ENCODE measurements around the gene STRN. TPM values are rescaled to one million over a fixed set of nuclear protein-coding genes. Genes with fewer than 3 reads are reported as not detected.
"Not testable (repeated sequence)": the region's sequence is repeated elsewhere in the genome, so short reads cannot be mapped to it uniquely, and the experiment has no call there.

STRN gene
- total RNA-seq, 1 donor from 2014 or later, result 19.2 TPM

GRCh38 chr2:36834731-36835524 is 131.4 kb downstream of the STRN start:
- Histone ChIP-seq H3K27me3 (ENCODE audit: control insufficient read depth, insufficient read depth, low read length) (no peaks in the 10 kb centered on the region), H3K36me3 (ENCODE audit: control insufficient read depth, insufficient read depth, low read length) (no peaks in the 10 kb centered on the region), H3K4me3 (ENCODE audit: low read depth, low read length) (no peak overlapping the region)
- DNase-seq (ENCODE audit: low read depth), result no peak
- no peak for FAIRE-seq
- TF ChIP-seq CTCF (IDR thresholded peaks at IDR 0.05; ENCODE audit: insufficient read depth, low read length, severe bottlenecking), result no peak

DNA sequence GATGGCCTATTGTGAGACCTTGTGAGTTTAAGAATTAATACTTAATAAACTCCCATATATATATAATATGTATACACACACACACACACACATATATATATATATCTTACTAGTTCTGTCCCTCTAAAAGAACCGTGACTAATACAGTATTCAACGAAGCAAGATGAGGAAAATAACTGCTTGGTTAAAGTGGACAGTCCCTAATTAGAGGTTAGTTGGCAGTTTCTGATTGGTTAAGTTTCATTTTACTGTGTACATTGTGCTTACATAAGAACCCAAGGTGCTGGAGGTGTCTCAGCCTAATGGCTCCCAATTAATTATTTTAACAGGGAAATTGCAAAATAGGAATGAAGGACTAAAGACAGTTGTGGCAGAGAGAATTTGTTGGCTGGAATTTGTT is 132.1 kb downstream of the STRN start:
- peak; percentile 15 for DNase-seq (ENCODE audit: low read depth)

DNA sequence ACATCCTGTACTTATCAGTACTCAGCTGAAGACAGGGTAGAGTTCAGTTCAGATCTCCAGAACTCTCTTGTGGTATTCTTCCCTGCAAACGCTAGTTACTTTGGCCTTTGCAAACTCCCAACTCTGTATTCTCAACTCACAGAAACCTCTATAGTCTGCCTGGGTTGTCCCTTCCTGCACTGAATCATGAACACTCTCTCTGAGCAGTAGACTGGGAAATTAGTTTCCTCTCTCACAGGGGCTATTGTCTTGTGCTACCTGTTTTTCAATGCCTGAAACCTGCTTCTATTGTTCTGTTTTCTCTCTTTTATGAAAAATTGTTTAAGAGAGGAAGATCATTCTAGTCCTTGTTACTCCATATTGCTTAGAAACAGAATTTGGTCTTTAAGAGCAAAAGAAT is 135.2 kb downstream of the STRN start:
- DNase-seq (ENCODE audit: low read depth) (no peak), FAIRE-seq (no peak)
- no peak for TF ChIP-seq CTCF (IDR thresholded peaks at IDR 0.05; ENCODE audit: insufficient read depth, low read length, severe bottlenecking)
- Histone ChIP-seq H3K27me3 (ENCODE audit: control insufficient read depth, insufficient read depth, low read length) (no peaks in the 10 kb centered on the region), H3K4me3 (ENCODE audit: low read depth, low read length) (no peak overlapping the region), H3K36me3 (ENCODE audit: control insufficient read depth, insufficient read depth, low read length) (no peaks in the 10 kb centered on the region)

More for the DNA sequence above, 132.1 kb downstream of the STRN start:
- no peak for FAIRE-seq
- no peak overlapping the region for H3K4me3 ChIP-seq (ENCODE audit: low read depth, low read length)
- H3K27me3 ChIP-seq (ENCODE audit: control insufficient read depth, insufficient read depth, low read length), result no peaks in the 10 kb centered on the region
- no peak for TF ChIP-seq CTCF (IDR thresholded peaks at IDR 0.05; ENCODE audit: insufficient read depth, low read length, severe bottlenecking)
- no peaks in the 10 kb centered on the region for H3K36me3 ChIP-seq (ENCODE audit: control insufficient read depth, insufficient read depth, low read length)

- H3K36me3 ChIP-seq (ENCODE audit: control insufficient read depth, insufficient read depth, low read length); H3K4me3 ChIP-seq (ENCODE audit: low read depth, low read length); FAIRE-seq; DNase-seq (ENCODE audit: low read depth); H3K27me3 ChIP-seq (ENCODE audit: control insufficient read depth, insufficient read depth, low read length): not testable (repeated sequence)
Measured at GRCh38 chr2:36824683-36825082, 141.7 kb downstream of the STRN start.

DNA sequence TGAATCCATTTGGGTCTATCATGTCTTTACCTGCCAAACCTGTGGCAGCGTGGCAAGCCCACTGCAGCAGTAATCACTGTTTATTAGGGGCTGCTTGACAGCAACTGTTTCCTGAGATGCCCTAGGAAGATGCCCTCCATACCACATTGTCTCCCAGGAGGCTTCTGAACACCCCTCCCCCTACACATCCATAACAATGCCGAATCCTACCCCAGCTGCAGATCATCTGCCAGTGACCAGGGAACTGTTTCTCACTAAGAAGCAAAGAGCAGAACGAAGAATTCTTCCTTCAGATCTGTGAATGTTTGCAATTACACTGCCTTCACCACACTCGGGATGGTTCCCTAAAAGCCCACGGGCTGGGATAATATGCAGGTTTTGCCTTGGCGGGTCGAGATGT is 142.1 kb downstream of the STRN start:
- TF ChIP-seq CTCF (IDR thresholded peaks at IDR 0.05; ENCODE audit: insufficient read depth, low read length, severe bottlenecking), result no peak
- FAIRE-seq, result no peak
- DNase-seq (ENCODE audit: low read depth), result no peak
- Histone ChIP-seq H3K36me3 (ENCODE audit: control insufficient read depth, insufficient read depth, low read length) (no peaks in the 10 kb centered on the region), H3K27me3 (ENCODE audit: control insufficient read depth, insufficient read depth, low read length) (no peaks in the 10 kb centered on the region), H3K4me3 (ENCODE audit: low read depth, low read length) (no peak overlapping the region)

DNA sequence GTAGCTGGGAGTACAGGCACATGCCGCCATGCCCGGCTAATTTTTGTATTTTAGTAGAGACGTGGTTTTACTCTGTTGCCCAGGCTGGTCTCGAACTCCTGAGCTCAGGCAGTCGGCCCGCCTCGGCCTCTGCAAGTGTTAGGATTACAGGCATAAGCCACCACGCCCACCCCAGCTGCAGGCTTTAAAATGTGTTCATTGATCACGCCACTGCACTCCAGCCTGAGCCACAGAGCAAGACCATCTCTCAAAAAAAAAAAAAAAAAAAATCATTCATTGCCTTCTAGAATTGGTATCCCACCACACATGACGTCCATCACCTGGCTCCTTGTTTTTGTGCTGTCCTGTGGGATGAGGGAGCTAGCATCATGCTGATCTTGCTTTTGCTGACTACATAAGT is 142.5 kb downstream of the STRN start:
- no peaks in the 10 kb centered on the region for H3K36me3 ChIP-seq (ENCODE audit: control insufficient read depth, insufficient read depth, low read length)
- DNase-seq (ENCODE audit: low read depth), result no peak
- no peak overlapping the region for H3K4me3 ChIP-seq (ENCODE audit: low read depth, low read length)
- FAIRE-seq, result no peak
- no peaks in the 10 kb centered on the region for H3K27me3 ChIP-seq (ENCODE audit: control insufficient read depth, insufficient read depth, low read length)
- TF ChIP-seq CTCF (IDR thresholded peaks at IDR 0.05; ENCODE audit: insufficient read depth, low read length, severe bottlenecking), result no peak
